ENCODE data around the gene CTAGE9. TPM values are rescaled to one million over a fixed set of nuclear protein-coding genes. Genes with fewer than 3 reads are reported as not detected.

The CTAGE9 gene
- total and polyA plus RNA-seq, 2 donors (not counting 1 experiment from before 2014, with no cell fraction given), result not detected

- no peak for TF ChIP-seq EZH2 (IDR thresholded peaks at IDR 0.05; ENCODE audit: low read length, missing control alignments)
- TF ChIP-seq CTCF (conservative IDR thresholded peaks at IDR 0.05 in 1 of 2, IDR thresholded peaks at IDR 0.05 in 1 of 2; ENCODE audit: low read depth in 1 of 2, low read length in 2 of 2), result no peak
- H3K4me1 ChIP-seq (ENCODE audit: control insufficient read depth, extremely low read depth, insufficient read depth, low read length), result no peaks in the 10 kb centered on the region
- H3K79me2 ChIP-seq (ENCODE audit: control insufficient read depth, insufficient read depth, low read length), result no peaks in the 10 kb centered on the region
- H4K20me1 ChIP-seq (ENCODE audit: control insufficient read depth, extremely low read depth, insufficient read depth, low read length), result no peaks in the 10 kb centered on the region
- DNase-seq (ENCODE audit: low read depth in 2 of 2), result no peak
- no peak overlapping the region for H3K27ac ChIP-seq (ENCODE audit: insufficient read depth, low read length)
- no peak overlapping the region for H2AFZ ChIP-seq (ENCODE audit: low read length)
- no peak overlapping the region for H3K4me2 ChIP-seq (ENCODE audit: extremely low read depth, insufficient read depth, low read length)
- H3K9ac ChIP-seq (ENCODE audit: insufficient read depth, low read length), result no peak overlapping the region
- no peaks in the 10 kb centered on the region for H3K36me3 ChIP-seq (ENCODE audit: control insufficient read depth, insufficient read depth, low read length)
- no peaks in the 10 kb centered on the region for H3K9me3 ChIP-seq (ENCODE audit: control insufficient read depth, insufficient read depth, low read depth, low read length)
- peaks cover 2% of the 10 kb centered on the region for H3K27me3 ChIP-seq (ENCODE audit: control insufficient read depth, insufficient read depth, low read length)
- H3K4me3 ChIP-seq (replicated peaks in 1 of 4; ENCODE audit: control extremely low read depth in 1 of 4, insufficient read depth in 1 of 4, low read depth in 3 of 4, low read length in 4 of 4), result no peak overlapping the region
These were observed 32.4 kb downstream of the CTAGE9 start for GRCh38 chr6:131678442-131678841.

- Histone ChIP-seq H4K20me1 (ENCODE audit: control insufficient read depth, extremely low read depth, insufficient read depth, low read length) (no peaks in the 10 kb centered on the region), H3K9ac (ENCODE audit: insufficient read depth, low read length) (no peak overlapping the region), H3K27ac (ENCODE audit: insufficient read depth, low read length) (no peak overlapping the region), H3K4me2 (ENCODE audit: extremely low read depth, insufficient read depth, low read length) (no peak overlapping the region), H3K4me3 (replicated peaks in 1 of 4; ENCODE audit: control extremely low read depth in 1 of 4, insufficient read depth in 1 of 4, low read depth in 3 of 4, low read length in 4 of 4) (no peak overlapping the region), H3K36me3 (ENCODE audit: control insufficient read depth, insufficient read depth, low read length) (no peaks in the 10 kb centered on the region), H3K9me3 (ENCODE audit: control insufficient read depth, insufficient read depth, low read depth, low read length) (no peaks in the 10 kb centered on the region), H3K27me3 (ENCODE audit: control insufficient read depth, insufficient read depth, low read length) (no peaks in the 10 kb centered on the region), H3K4me1 (ENCODE audit: control insufficient read depth, extremely low read depth, insufficient read depth, low read length) (no peaks in the 10 kb centered on the region), H2AFZ (ENCODE audit: low read length) (no peak overlapping the region), H3K79me2 (ENCODE audit: control insufficient read depth, insufficient read depth, low read length) (no peaks in the 10 kb centered on the region)
- DNase-seq (ENCODE audit: low read depth in 2 of 2), result no peak
- TF ChIP-seq CTCF (conservative IDR thresholded peaks at IDR 0.05 in 1 of 2, IDR thresholded peaks at IDR 0.05 in 1 of 2; ENCODE audit: low read depth in 1 of 2, low read length in 2 of 2) (no peak), EZH2 (IDR thresholded peaks at IDR 0.05; ENCODE audit: low read length, missing control alignments) (no peak)
These were observed 37.6 kb downstream of the CTAGE9 start for GRCh38 chr6:131673184-131673583.

GRCh38 chr6:131669891-131670290 lies 40.9 kb downstream of the CTAGE9 start:
- Histone ChIP-seq H3K27me3 (ENCODE audit: control insufficient read depth, insufficient read depth, low read length) (no peaks in the 10 kb centered on the region), H3K4me3 (replicated peaks in 1 of 4; ENCODE audit: control extremely low read depth in 1 of 4, insufficient read depth in 1 of 4, low read depth in 3 of 4, low read length in 4 of 4) (no peak overlapping the region), H3K9me3 (ENCODE audit: control insufficient read depth, insufficient read depth, low read depth, low read length) (no peaks in the 10 kb centered on the region), H3K4me1 (ENCODE audit: control insufficient read depth, extremely low read depth, insufficient read depth, low read length) (no peaks in the 10 kb centered on the region), H3K79me2 (ENCODE audit: control insufficient read depth, insufficient read depth, low read length) (no peaks in the 10 kb centered on the region), H4K20me1 (ENCODE audit: control insufficient read depth, extremely low read depth, insufficient read depth, low read length) (no peaks in the 10 kb centered on the region), H3K36me3 (ENCODE audit: control insufficient read depth, insufficient read depth, low read length) (no peaks in the 10 kb centered on the region), H3K27ac (ENCODE audit: insufficient read depth, low read length) (no peak overlapping the region), H2AFZ (ENCODE audit: low read length) (peak overlapping the region; percentile 15), H3K4me2 (ENCODE audit: extremely low read depth, insufficient read depth, low read length) (no peak overlapping the region), H3K9ac (ENCODE audit: insufficient read depth, low read length) (no peak overlapping the region)
- peak in 1 of 2 donors; percentile 10 for DNase-seq (ENCODE audit: low read depth in 2 of 2)
- TF ChIP-seq EZH2 (IDR thresholded peaks at IDR 0.05; ENCODE audit: low read length, missing control alignments) (no peak), CTCF (conservative IDR thresholded peaks at IDR 0.05 in 1 of 2, IDR thresholded peaks at IDR 0.05 in 1 of 2; ENCODE audit: low read depth in 1 of 2, low read length in 2 of 2) (no peak)

Measured in fibroblast of lung (primary cell).